Heart right ventricle (tissue), 16 donors: ENCODE data around the gene GPR34. TPM values are rescaled to one million over a fixed set of nuclear protein-coding genes. Genes with fewer than 3 reads are reported as not detected.

Experiments
- ATAC-seq, 8 donors: fragments of 200-7000 bp; cut with Tn5 transposase; one replicate each; pipeline ENCODE4 v1.9.1; 2020; ENCODE audit warnings: mild to moderate bottlenecking in 8 of 8, moderate library complexity in 8 of 8, moderate number of reproducible peaks in 1 of 8
- DNase-seq, 2 donors: peaks; one replicate each; pipeline ENCODE4 v3.0.0-alpha.2; 2020
- H3K27ac ChIP-seq, 10 donors: fragments of 200-600 bp; sonication (generic) in 2 of 10; one replicate each; pipeline versions ENCODE4 v1.5.0 to v1.8.0; 2020 to 2022; ENCODE audit warnings: mild to moderate bottlenecking in 3 of 10
- H3K27me3 ChIP-seq, 7 donors: fragments of 200-600 bp; one replicate each; pipeline ENCODE4 v1.8.0; 2021 to 2022; ENCODE audit warnings: mild to moderate bottlenecking in 2 of 7
- H3K36me3 ChIP-seq, 9 donors: fragments of 200-600 bp; sonication (generic) in 1 of 9; one replicate each; pipeline versions ENCODE4 v1.5.0 to v1.8.0; 2020 to 2022; ENCODE audit warnings: mild to moderate bottlenecking in 2 of 9
- H3K4me1 ChIP-seq, 9 donors: fragments of 200-600 bp; sonication (generic) in 1 of 9; one replicate each; pipeline versions ENCODE4 v1.5.0 to v1.8.0; 2020 to 2022; ENCODE audit warnings: mild to moderate bottlenecking in 4 of 9
- H3K4me3 ChIP-seq, 10 donors: fragments of 200-600 bp; sonication (generic) in 2 of 10; one replicate each; pipeline versions ENCODE4 v1.5.0 to v1.8.0; 2020 to 2022; ENCODE audit warnings: mild to moderate bottlenecking in 7 of 10, moderate library complexity in 2 of 10
- H3K9me3 ChIP-seq, 11 donors: fragments of 200-600 bp in 10 of 11; sonication (generic) in 2 of 11; one replicate each; pipeline versions ENCODE4 v1.5.0 to v1.8.0; 2013 to 2022; ENCODE audit warnings: mild to moderate bottlenecking in 2 of 11, control low read depth in 1 of 11, moderate library complexity in 1 of 11
- CTCF ChIP-seq, 9 donors: fragments of 200-600 bp; sonication (generic) in 2 of 9; IDR thresholded peaks; one replicate each; pipeline versions ENCODE4 v1.5.0 to v1.8.0; 2021 to 2022; ENCODE audit warnings: antibody characterized with exemption in 9 of 9, mild to moderate bottlenecking in 5 of 9, moderate library complexity in 1 of 9
- WGBS, 2 donors: extraction: QIAGEN DNeasy Blood & Tissue Kit; methylation state at CpG; one replicate each; pipeline ENCODE4 v1.1.7; 2013; ENCODE audit warnings: inconsistent platforms in 1 of 2; 5-methylcytosine and 5-hydroxymethylcytosine counted together
- intact Hi-C, 10 donors: fragments of 100-400 bp; cut with DNase I; formaldehyde crosslinking; loops; one replicate each; pipeline versions ENCODE4 v1.11.1 to v1.14.2; 2022
- polyA plus RNA-seq, 2 donors: library from polyadenylated mRNA; stranded (reverse); fragments of 200-250 nt; gene quantifications; one replicate each; pipeline ENCODE4 v1.2.3, GENCODE V29; 2013
- total RNA-seq, 10 donors: library from RNA; stranded (reverse); fragmentation: NEBNext Ultra II Directional in 3 of 10; extraction: Animal tissue kit (Norgen Biotek cat#: 25700) in 3 of 10; gene quantifications; one replicate each; pipeline versions ENCODE4 v1.2.1 to v1.2.4, GENCODE V29; 2021 to 2023
- donor health status: Arrhythmogenic right ventricular cardiomyopathy.
- donor health status: ischemic (EF 13 %, LVEDD 7.1; RV severe dilation, severe dysfunction).
- donor health status: healthy with polysubstance abuse.
- donor health status: DM: no; HTN: yes; CAD: no.
- donor health status: DM: no; HTN: no; CAD: no.
- donor health status: ischemic (EF 25% LVEDD 6.9; RV normal size, moderate dysfunction).
- donor health status: ischemic (EF 25% LVEDD 5.7; RV mildly dilated, moderate dysfunction).
- donor health status: healthy.
- donor health status: DM: yes; HTN: yes; CAD: no.
- donor health status: Ischemic cardiomyopathy.
- donor health status: ischemic (EF 35%, LVEDD 5.7; RV mildly dilated, moderate dysfunction).
- donor health status: nonischemic (EF 11% LVEDD 7.7; RV severe dilation, severe dysfunction).
- donor health status: DM: yes; HTN: yes; CAD: no.
- donor health status: PGD.
- donor health status: ischemic (EF 29% LVEDD 5.4; RV normal size, mild dysfunction).
- donor health status: nonischemic (EF 23%, LVEDD 6.1; RV moderate dilation, normal function).

GPR34 gene
- total and polyA plus RNA-seq, 12 donors = 1.0 to 9.8 (median 3.2) TPM

- peak overlapping the region in 2 of 10 donors; percentile 3 to 34 for H3K27ac ChIP-seq
- TF ChIP-seq CTCF (IDR thresholded peaks at IDR 0.05) = no peak
- intact Hi-C loops = no loop called here
- peaks cover 0 to 37% (median 9%) of the 10 kb centered on the region in 9 donors for H3K4me1 ChIP-seq
- H3K36me3 ChIP-seq = peaks cover 0 to 7% (median 0%) of the 10 kb centered on the region in 9 donors
- ATAC-seq = peak in 1 of 8 donors; percentile 47
- 11 to 35% methylated on average over 1 of the region's 1 CpG for WGBS, 2 donors
- peaks cover 0 to 48% (median 0%) of the 10 kb centered on the region in 7 donors for H3K27me3 ChIP-seq
- no peak for DNase-seq
- no peaks in the 10 kb centered on the region for H3K9me3 ChIP-seq
- H3K4me3 ChIP-seq = no peak overlapping the region
Observed at GRCh38 chrX:41666251-41666650, 22.5 kb upstream of the GPR34 start.

GRCh38 chrX:41667631-41668030 lies 21.1 kb upstream of the GPR34 start:
- no peak overlapping the region for H3K27ac ChIP-seq
- ATAC-seq (no peak), DNase-seq (no peak)
- no peak for TF ChIP-seq CTCF (IDR thresholded peaks at IDR 0.05)
- H3K36me3 ChIP-seq = peaks cover 0 to 7% (median 0%) of the 10 kb centered on the region in 9 donors
- intact Hi-C loops = no loop called here
- H3K4me1 ChIP-seq = peaks cover 0 to 37% (median 9%) of the 10 kb centered on the region in 9 donors
- WGBS, 2 donors = 97 to 100% methylated on average over 3 of the region's 3 CpGs
- no peak overlapping the region for H3K4me3 ChIP-seq
- H3K9me3 ChIP-seq = no peaks in the 10 kb centered on the region
- peaks cover 0 to 36% (median 0%) of the 10 kb centered on the region in 7 donors for H3K27me3 ChIP-seq

GRCh38 chrX:41670112-41670511 lies 18.7 kb upstream of the GPR34 start:
- Histone ChIP-seq H3K4me3 (no peak overlapping the region), H3K4me1 (peaks cover 0 to 18% (median 9%) of the 10 kb centered on the region in 9 donors), H3K27ac (no peak overlapping the region), H3K9me3 (no peaks in the 10 kb centered on the region), H3K27me3 (peaks cover 0 to 35% (median 0%) of the 10 kb centered on the region in 7 donors), H3K36me3 (peaks cover 0 to 7% (median 0%) of the 10 kb centered on the region in 9 donors)
- DNase-seq (no peak), ATAC-seq (no peak)
- TF ChIP-seq CTCF (IDR thresholded peaks at IDR 0.05) = no peak
- intact Hi-C loops = no loop called here

GRCh38 chrX:41671082-41671481 lies 17.7 kb upstream of the GPR34 start:
- Histone ChIP-seq H3K4me1 (peaks cover 0 to 10% (median 5%) of the 10 kb centered on the region in 9 donors), H3K27me3 (peaks cover 0 to 32% (median 0%) of the 10 kb centered on the region in 7 donors), H3K9me3 (no peaks in the 10 kb centered on the region), H3K4me3 (no peak overlapping the region), H3K36me3 (peaks cover 0 to 7% (median 0%) of the 10 kb centered on the region in 9 donors), H3K27ac (no peak overlapping the region)
- DNase-seq (no peak), ATAC-seq (no peak)
- no peak for TF ChIP-seq CTCF (IDR thresholded peaks at IDR 0.05)
- intact Hi-C loops = no loop called here
- WGBS, 2 donors = 95 to 97% methylated on average over 1 of the region's 1 CpG
